ENCODE measurements around the gene AKAP13. TPM values are rescaled to one million over a fixed set of nuclear protein-coding genes. Genes with fewer than 3 reads are reported as not detected.
A peak's percentile ranks its signal among the peaks of the same experiment; 100 is the strongest.

The AKAP13 gene
- total RNA-seq, 1 donor from 2014 or later = 238 TPM

- ATAC-seq (peak; percentile 83), DNase-seq (ENCODE audit: low spot score) (peak; percentile 73)
- intact Hi-C loops (cut with DNase I) = no loop called here
Observed at GRCh38 chr15:85689729-85690128, 309.3 kb downstream of the AKAP13 start.

- intact Hi-C loops (cut with DNase I) = no loop called here
- peak; percentile 40 for ATAC-seq
- no peak for DNase-seq (ENCODE audit: low spot score)
Observed at GRCh38 chr15:85690561-85691231, 310.3 kb downstream of the AKAP13 start.

GRCh38 chr15:85691350-85692240, 311.2 kb downstream of the AKAP13 start:
- intact Hi-C loops (cut with DNase I) = no loop called here
- DNase-seq (ENCODE audit: low spot score) (no peak), ATAC-seq (no peak)

- ATAC-seq = no peak
- intact Hi-C loops (cut with DNase I) = no loop called here
- DNase-seq (ENCODE audit: low spot score) = no peak
Observed at GRCh38 chr15:85692321-85692720, 311.9 kb downstream of the AKAP13 start.

GRCh38 chr15:85692873-85693272, 312.5 kb downstream of the AKAP13 start:
- ATAC-seq (no peak), DNase-seq (ENCODE audit: low spot score) (no peak)

GRCh38 chr15:85693277-85693676, 312.9 kb downstream of the AKAP13 start:
- no peak for ATAC-seq
- intact Hi-C loops (cut with DNase I) = no loop called here

More at GRCh38 chr15:85692873-85693272, 312.5 kb downstream of the AKAP13 start:
- intact Hi-C loops (cut with DNase I) = no loop called here

GRCh38 chr15:85694091-85694490, 313.7 kb downstream of the AKAP13 start:
- DNase-seq (ENCODE audit: low spot score) = no peak
- intact Hi-C loops (cut with DNase I) = no loop called here
- ATAC-seq = no peak

More at GRCh38 chr15:85693277-85693676, 312.9 kb downstream of the AKAP13 start:
- no peak for DNase-seq (ENCODE audit: low spot score)

GRCh38 chr15:85700767-85701166, 320.4 kb downstream of the AKAP13 start:
- DNase-seq (ENCODE audit: low spot score) (no peak), ATAC-seq (no peak)
- intact Hi-C loops (cut with DNase I) = no loop called here

- DNase-seq (ENCODE audit: low spot score) (no peak), ATAC-seq (no peak)
- intact Hi-C loops (cut with DNase I) = no loop called here
Observed at GRCh38 chr15:85702321-85703101, 322.1 kb downstream of the AKAP13 start.

- DNase-seq (ENCODE audit: low spot score) (no peak), ATAC-seq (peak; percentile 30)
- intact Hi-C loops (cut with DNase I) = no loop called here
Observed at GRCh38 chr15:85704066-85704465, 323.7 kb downstream of the AKAP13 start.

GRCh38 chr15:85704720-85705429, 324.5 kb downstream of the AKAP13 start:
- ATAC-seq = peak; percentile 44
- intact Hi-C loops (cut with DNase I) = no loop called here
- DNase-seq (ENCODE audit: low spot score) = no peak

GRCh38 chr15:85706779-85707518, 326.5 kb downstream of the AKAP13 start:
- DNase-seq (ENCODE audit: low spot score) = no peak
- peak; percentile 78 for ATAC-seq
- intact Hi-C loops (cut with DNase I) = no loop called here

- ATAC-seq = peak; percentile 83
Observed at GRCh38 chr15:85707519-85708338, 327.3 kb downstream of the AKAP13 start.

GRCh38 chr15:85708402-85708941, 328.1 kb downstream of the AKAP13 start:
- DNase-seq (ENCODE audit: low spot score) = no peak
- intact Hi-C loops (cut with DNase I) = no loop called here
- no peak for ATAC-seq

More at GRCh38 chr15:85707519-85708338, 327.3 kb downstream of the AKAP13 start:
- intact Hi-C loops (cut with DNase I) = no loop called here
- no peak for DNase-seq (ENCODE audit: low spot score)

- DNase-seq (ENCODE audit: low spot score) (no peak), ATAC-seq (no peak)
- intact Hi-C loops (cut with DNase I) = no loop called here
Observed at GRCh38 chr15:85709250-85709649, 328.8 kb downstream of the AKAP13 start.

- no peak for DNase-seq (ENCODE audit: low spot score)
- no peak for ATAC-seq
- intact Hi-C loops (cut with DNase I) = no loop called here
Observed at GRCh38 chr15:85710340-85710842, 330.0 kb downstream of the AKAP13 start.
